Trophoblast cell (in vitro differentiated cells and primary cell): ENCODE data around the gene CTNNA1.

Experiments used
- DNase-seq, 2 donors: peaks; one replicate each; pipeline ENCODE4 v3.0.0-alpha.2; 2016
- H2AFZ ChIP-seq: 2 replicates; pipeline ENCODE4 v1.6.1; 2013; ENCODE audit warnings: low read length, moderate library complexity, mild to moderate bottlenecking; ENCODE audit not compliant: insufficient read depth, poor library complexity
- H2AK5ac ChIP-seq: 2 replicates; pipeline ENCODE4 v1.6.1; 2013; ENCODE audit warnings: mild to moderate bottlenecking, low read length
- H2BK120ac ChIP-seq: 2 replicates; pipeline ENCODE4 v1.6.1; 2013; ENCODE audit warnings: low read length, mild to moderate bottlenecking, moderate library complexity; ENCODE audit not compliant: insufficient read depth, poor library complexity
- H2BK12ac ChIP-seq: 2 replicates; pipeline ENCODE4 v1.6.1; 2013; ENCODE audit warnings: mild to moderate bottlenecking, low read length, moderate library complexity
- H2BK5ac ChIP-seq: 2 replicates; pipeline ENCODE4 v1.6.1; 2013; ENCODE audit warnings: low read length, low read depth, moderate library complexity, mild to moderate bottlenecking; ENCODE audit not compliant: poor library complexity
- H3K14ac ChIP-seq: 2 replicates; pipeline ENCODE4 v1.6.1; 2013; ENCODE audit warnings: mild to moderate bottlenecking, low read length
- H3K18ac ChIP-seq: 2 replicates; pipeline ENCODE4 v1.6.1; 2013; ENCODE audit warnings: mild to moderate bottlenecking, low read length
- H3K23ac ChIP-seq: 2 replicates; pipeline ENCODE4 v1.6.1; 2013; ENCODE audit warnings: low read length
- H3K27ac ChIP-seq: 2 replicates; pipeline ENCODE4 v1.5.1; 2013; ENCODE audit warnings: low read depth, mild to moderate bottlenecking, inconsistent platforms, low read length, moderate library complexity
- H3K27me3 ChIP-seq: 2 replicates; pipeline ENCODE4 v1.6.1; 2013; ENCODE audit warnings: inconsistent platforms, mild to moderate bottlenecking, low read length, moderate library complexity; ENCODE audit not compliant: insufficient read depth
- H3K36me3 ChIP-seq, 2 experiments: 1 replicate in 1 of 2; 2 replicates in 1 of 2; pipeline ENCODE4 v1.6.1; 2013; ENCODE audit warnings: low read length in 2 of 2, mild to moderate bottlenecking in 2 of 2, moderate library complexity in 1 of 2; ENCODE audit not compliant: insufficient read depth in 2 of 2, control insufficient read depth in 1 of 2
- H3K4ac ChIP-seq: 2 replicates; pipeline ENCODE4 v1.6.1; 2013; ENCODE audit warnings: low read depth, mild to moderate bottlenecking, low read length, moderate library complexity
- H3K4me1 ChIP-seq, 2 experiments: 1 replicate in 1 of 2; 2 replicates in 1 of 2; pipeline ENCODE4 v1.6.1; 2013; ENCODE audit warnings: low read length in 2 of 2, mild to moderate bottlenecking in 2 of 2, moderate library complexity in 1 of 2; ENCODE audit not compliant: insufficient read depth in 2 of 2, control insufficient read depth in 1 of 2
- H3K4me2 ChIP-seq: 2 replicates; pipeline ENCODE4 v1.6.1; 2013; ENCODE audit warnings: inconsistent platforms, mild to moderate bottlenecking, low read length, moderate library complexity
- H3K4me3 ChIP-seq: 2 replicates; pipeline ENCODE4 v1.5.1; 2013; ENCODE audit warnings: mild to moderate bottlenecking, low read depth, low read length, inconsistent platforms
- H3K79me1 ChIP-seq: one replicate; pipeline ENCODE4 v1.6.1; 2013; ENCODE audit warnings: low read length
- H3K79me2 ChIP-seq: 2 replicates; pipeline ENCODE4 v1.6.1; 2013; ENCODE audit warnings: low read length, mild to moderate bottlenecking; ENCODE audit not compliant: control insufficient read depth, insufficient read depth, poor library complexity
- H3K9ac ChIP-seq: 2 replicates; pipeline ENCODE4 v1.6.1; 2013; ENCODE audit warnings: mild to moderate bottlenecking, low read length
- H3K9me3 ChIP-seq: 2 replicates; pipeline ENCODE4 v1.6.1; 2013; ENCODE audit warnings: low read depth, mild to moderate bottlenecking, control low read depth, inconsistent platforms, low read length; ENCODE audit not compliant: insufficient read depth
- H4K12ac ChIP-seq: 2 replicates; pipeline ENCODE4 v1.6.1; 2013; ENCODE audit warnings: low read depth, mild to moderate bottlenecking, low read length, moderate library complexity
- H4K8ac ChIP-seq: 2 replicates; pipeline ENCODE4 v1.6.1; 2013; ENCODE audit warnings: low read depth, mild to moderate bottlenecking, low read length, moderate library complexity
- H4K91ac ChIP-seq: one replicate; pipeline ENCODE4 v1.6.1; 2013; ENCODE audit warnings: low read depth, mild to moderate bottlenecking, low read length, moderate library complexity
- WGBS: extraction: QIAGEN DNeasy Blood & Tissue Kit; methylation state at CpG from one replicate; pipeline ENCODE4 v1.1.7; 2013; ENCODE audit warnings: missing lambda C conversion rate; ENCODE audit not compliant: insufficient read length, insufficient coverage; ENCODE audit errors: extremely low coverage; 5-methylcytosine and 5-hydroxymethylcytosine counted together

The CTNNA1 gene

DNA sequence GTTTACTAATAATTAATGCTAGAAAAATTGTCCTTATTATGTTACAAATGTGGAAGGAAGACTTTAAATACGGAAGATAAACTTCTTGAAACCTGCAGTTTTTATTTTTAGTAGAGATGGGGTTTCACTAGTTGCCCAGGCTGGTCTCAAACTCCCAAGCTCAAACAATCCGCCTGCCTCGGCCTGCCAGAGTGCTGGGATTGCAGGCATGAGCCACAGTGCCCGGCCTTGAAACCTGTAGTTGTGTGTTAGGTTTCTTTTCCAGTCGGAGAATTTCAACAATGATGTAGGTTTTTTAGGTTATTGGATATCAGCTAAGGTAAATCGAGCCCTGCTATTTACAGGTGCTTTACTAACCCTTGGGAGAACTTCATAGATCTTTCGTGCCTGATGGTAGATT, 30.8 kb downstream of the CTNNA1 start:
- Histone ChIP-seq H3K79me1 (no peaks in the 10 kb centered on the region), H2AFZ (no peak overlapping the region), H2BK12ac (no peak overlapping the region), H3K14ac (no peak overlapping the region), H2BK120ac (no peak overlapping the region), H3K23ac (no peak overlapping the region), H2BK5ac (no peak overlapping the region), H3K18ac (no peak overlapping the region), H3K4me3 (no peak overlapping the region), H4K91ac (no peak overlapping the region), H4K12ac (no peak overlapping the region), H4K8ac (no peak overlapping the region), H2AK5ac (no peak overlapping the region), H3K9ac (no peak overlapping the region), H3K4ac (no peak overlapping the region), H3K36me3 (peaks cover 5 to 13% of the 10 kb centered on the region in 2 experiments), H3K4me1 (peaks cover 0 to 3% of the 10 kb centered on the region in 2 experiments), H3K79me2 (peaks cover 2% of the 10 kb centered on the region), H3K27ac (no peak overlapping the region), H3K27me3 (no peaks in the 10 kb centered on the region), H3K4me2 (no peak overlapping the region), H3K9me3 (no peaks in the 10 kb centered on the region)
- no peak for DNase-seq
- WGBS: no CpG with 5 or more reads among the region's 7 CpGs

- Histone ChIP-seq H3K36me3 (peaks cover 5 to 13% of the 10 kb centered on the region in 2 experiments), H2BK120ac (no peak overlapping the region), H3K4me1 (peaks cover 0 to 3% of the 10 kb centered on the region in 2 experiments), H3K79me1 (no peaks in the 10 kb centered on the region), H3K27ac (no peak overlapping the region), H2AK5ac (no peak overlapping the region), H4K8ac (no peak overlapping the region), H3K4me3 (no peak overlapping the region), H2BK5ac (no peak overlapping the region), H2AFZ (no peak overlapping the region), H3K23ac (no peak overlapping the region), H3K18ac (no peak overlapping the region), H3K14ac (no peak overlapping the region), H3K79me2 (peaks cover under 1% of the 10 kb centered on the region), H4K91ac (no peak overlapping the region), H2BK12ac (no peak overlapping the region), H4K12ac (no peak overlapping the region), H3K9ac (no peak overlapping the region), H3K4me2 (no peak overlapping the region), H3K9me3 (no peaks in the 10 kb centered on the region), H3K27me3 (no peaks in the 10 kb centered on the region), H3K4ac (no peak overlapping the region)
- WGBS: no CpG with 5 or more reads among the region's 1 CpG
- peak; percentile 29 to 58 for DNase-seq
Observed at GRCh38 chr5:138784590-138784989, 31.4 kb downstream of the CTNNA1 start.

DNA sequence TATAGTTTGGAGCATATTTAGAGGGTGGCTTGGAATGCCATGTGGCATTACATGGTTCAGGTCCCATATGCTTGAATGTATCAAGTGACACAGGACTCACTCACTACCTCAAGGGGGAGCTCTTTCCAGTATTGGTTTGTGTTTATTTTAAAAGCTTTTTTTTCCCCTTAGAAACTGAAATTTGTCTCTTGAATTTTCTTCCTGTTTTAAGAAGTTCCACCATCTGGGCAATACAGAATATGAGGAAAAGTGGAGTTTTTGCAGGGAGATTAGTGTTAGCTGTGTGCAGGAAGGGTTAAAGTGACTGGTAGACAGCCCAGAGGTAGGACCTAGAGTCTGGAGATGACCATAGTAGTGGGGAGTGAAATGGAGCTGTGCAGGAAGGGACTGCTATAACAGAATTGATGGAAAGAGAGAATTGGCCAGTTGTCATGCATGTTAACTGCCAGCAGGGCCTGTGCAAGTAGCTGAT, 36.6 kb downstream of the CTNNA1 start:
- H4K91ac ChIP-seq: no peak overlapping the region
- no peak overlapping the region for H2AK5ac ChIP-seq
- H2AFZ ChIP-seq: no peak overlapping the region
- H3K4me1 ChIP-seq: peaks cover 0 to 3% of the 10 kb centered on the region in 2 experiments
- H3K9ac ChIP-seq: no peak overlapping the region
- H3K27ac ChIP-seq: no peak overlapping the region
- H4K8ac ChIP-seq: no peak overlapping the region
- no peak overlapping the region for H2BK120ac ChIP-seq
- H3K23ac ChIP-seq: no peak overlapping the region
- H3K9me3 ChIP-seq: no peaks in the 10 kb centered on the region
- no peak overlapping the region for H3K14ac ChIP-seq
- H3K4me3 ChIP-seq: no peak overlapping the region
- no peak overlapping the region for H3K4ac ChIP-seq
- H4K12ac ChIP-seq: no peak overlapping the region
- H3K27me3 ChIP-seq: no peaks in the 10 kb centered on the region
- no peaks in the 10 kb centered on the region for H3K79me1 ChIP-seq
- H3K36me3 ChIP-seq: peaks cover 9 to 10% of the 10 kb centered on the region in 2 experiments
- H2BK12ac ChIP-seq: no peak overlapping the region
- no peak overlapping the region for H3K18ac ChIP-seq
- DNase-seq: peak in 1 of 2 donors; percentile 45
- H2BK5ac ChIP-seq: no peak overlapping the region
- H3K79me2 ChIP-seq: peaks cover 2% of the 10 kb centered on the region
- no peak overlapping the region for H3K4me2 ChIP-seq

DNA sequence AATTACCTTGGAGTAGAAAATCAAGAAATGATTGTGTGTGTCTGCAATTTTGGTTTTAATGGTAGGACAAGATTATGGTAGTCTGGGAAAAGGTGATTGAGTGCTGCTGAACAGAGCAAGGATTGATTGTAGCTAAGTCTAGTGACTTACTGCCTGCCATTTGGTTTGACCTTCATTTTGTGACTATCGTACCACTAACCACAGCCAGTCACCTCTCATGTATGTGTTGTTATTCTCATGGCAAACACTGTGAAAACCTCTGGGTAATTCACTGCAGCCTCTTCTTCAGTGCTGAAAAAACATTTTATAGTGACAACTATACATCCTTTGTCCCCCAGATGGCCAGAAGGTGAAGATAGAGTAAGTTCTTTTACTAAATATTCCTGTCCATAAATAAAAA, 37.5 kb downstream of the CTNNA1 start:
- Histone ChIP-seq H2AK5ac (no peak overlapping the region), H3K9me3 (no peaks in the 10 kb centered on the region), H3K4me2 (no peak overlapping the region), H2BK12ac (no peak overlapping the region), H4K91ac (no peak overlapping the region), H2BK120ac (no peak overlapping the region), H3K27ac (no peak overlapping the region), H3K18ac (no peak overlapping the region), H3K9ac (no peak overlapping the region), H4K8ac (no peak overlapping the region), H3K4ac (no peak overlapping the region), H3K4me1 (peaks cover 0 to under 1% of the 10 kb centered on the region in 2 experiments), H3K79me2 (peaks cover 2% of the 10 kb centered on the region), H3K4me3 (no peak overlapping the region), H3K14ac (no peak overlapping the region), H3K36me3 (peaks cover 6 to 7% of the 10 kb centered on the region in 2 experiments), H2BK5ac (no peak overlapping the region), H3K79me1 (no peaks in the 10 kb centered on the region), H3K23ac (no peak overlapping the region), H4K12ac (no peak overlapping the region), H2AFZ (no peak overlapping the region), H3K27me3 (no peaks in the 10 kb centered on the region)
- DNase-seq: no peak
- no CpG with 5 or more reads among the region's 1 CpG for WGBS
